Measurements from ENCODE around the gene TFF3.

Gene TFF3

DNA sequence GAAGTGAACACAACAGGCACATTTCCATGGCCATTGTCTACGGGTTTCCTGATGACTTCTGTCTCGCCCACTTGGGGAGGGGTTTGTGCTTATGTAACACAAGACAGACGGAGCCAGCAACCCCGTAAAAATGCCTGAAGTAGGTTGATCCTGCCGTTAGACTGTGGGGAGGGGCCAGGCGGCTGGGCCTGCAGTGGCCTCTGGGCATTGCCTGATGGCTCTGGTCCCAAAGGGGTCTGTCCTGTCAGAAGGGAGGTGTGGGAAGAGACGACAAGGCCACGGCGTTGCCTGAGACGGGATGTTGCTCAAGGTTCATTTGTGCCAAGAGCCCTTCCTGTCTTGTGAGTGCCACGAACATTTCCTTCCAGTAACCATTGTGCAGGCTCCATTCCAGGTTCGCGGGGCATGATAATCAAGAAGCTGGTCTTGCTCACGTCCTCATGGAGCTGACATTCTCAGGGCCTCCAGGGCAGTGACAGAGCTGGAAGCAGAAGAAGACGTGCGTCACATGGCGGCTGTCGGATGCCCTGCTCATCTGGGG, 51.5 kb downstream of the TFF3 start:
- DNase-seq (ENCODE audit: extremely low read depth, low read depth), result no peak
- no peak for TF ChIP-seq CTCF (IDR thresholded peaks at IDR 0.05; ENCODE audit: low read depth, low read length, missing control alignments)
- no peak overlapping the region for H3K4me3 ChIP-seq (replicated peaks; ENCODE audit: low read depth, low read length)

DNA sequence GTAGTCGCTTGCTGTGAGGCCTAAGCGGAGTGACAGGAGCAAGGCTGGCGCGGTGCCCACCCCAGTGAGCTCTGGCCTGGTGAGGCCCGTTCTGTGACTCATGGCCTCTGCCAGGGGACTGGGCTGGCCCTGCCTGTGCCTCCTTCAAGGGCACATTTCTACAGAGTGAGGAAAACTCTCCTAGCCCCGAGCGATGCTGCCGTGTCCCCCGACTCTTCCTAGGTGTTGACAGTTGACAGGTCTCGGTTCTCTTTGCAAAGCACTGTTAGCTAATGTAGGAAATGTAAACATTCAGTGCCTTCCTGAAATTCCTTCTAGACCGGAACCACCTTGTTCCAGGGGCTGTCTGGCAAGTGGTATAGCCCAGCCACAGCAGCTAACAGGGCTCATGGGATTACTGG, 52.4 kb downstream of the TFF3 start:
- TF ChIP-seq CTCF (IDR thresholded peaks at IDR 0.05; ENCODE audit: low read depth, low read length, missing control alignments), result no peak
- DNase-seq (ENCODE audit: extremely low read depth, low read depth), result no peak
- no peak overlapping the region for H3K4me3 ChIP-seq (replicated peaks; ENCODE audit: low read depth, low read length)

- no peak for DNase-seq (ENCODE audit: extremely low read depth, low read depth)
- no peak overlapping the region for H3K4me3 ChIP-seq (replicated peaks; ENCODE audit: low read depth, low read length)
- no peak for TF ChIP-seq CTCF (IDR thresholded peaks at IDR 0.05; ENCODE audit: low read depth, low read length, missing control alignments)
Observed at GRCh38 chr21:42261829-42262200, 53.4 kb downstream of the TFF3 start.
